Suprapubic skin (tissue), 4 donors: ENCODE measurements around the gene LTN1.
A peak's percentile ranks its signal among the peaks of the same experiment; 100 is the strongest.

Source experiments
- CTCF ChIP-seq, 2 donors: fragments of 200-600 bp in 1 of 2; fragments of 450-650 bp in 1 of 2; sonication (generic) in 1 of 2; IDR thresholded peaks; one replicate each; pipeline ENCODE4 v1.5.1; 2016 to 2019; ENCODE audit warnings: antibody characterized with exemption in 2 of 2, mild to moderate bottlenecking in 1 of 2, moderate library complexity in 1 of 2
- EP300 ChIP-seq: sonication (generic); formaldehyde crosslinking; IDR thresholded peaks from one replicate; pipeline ENCODE4 v1.6.1; 2017; ENCODE audit warnings: antibody characterized with exemption
- POLR2A ChIP-seq, 2 donors: fragments of 450-650 bp; IDR thresholded peaks; one replicate each; pipeline ENCODE4 v1.6.1; 2017; ENCODE audit warnings: antibody characterized with exemption in 2 of 2, mild to moderate bottlenecking in 2 of 2, moderate library complexity in 2 of 2
- POLR2AphosphoS5 ChIP-seq, 3 donors: sonication (generic); formaldehyde crosslinking; IDR thresholded peaks; one replicate each; pipeline ENCODE4 v1.6.1; 2017; ENCODE audit warnings: antibody characterized with exemption in 3 of 3

- no peak for TF ChIP-seq POLR2A (IDR thresholded peaks at IDR 0.05)
- TF ChIP-seq CTCF (IDR thresholded peaks at IDR 0.05) = peak; percentile 19 to 35
- no peak for TF ChIP-seq EP300
- TF ChIP-seq POLR2AphosphoS5 (IDR thresholded peaks at IDR 0.05) = peak; percentile 54 to 85 (median 79)
These were observed 32.0 kb upstream of the LTN1 start, which contains the start of gene USP16 for GRCh38 chr21:29024474-29025327.
